Uterus (tissue), 2 donors: ENCODE results near the gene STT3B.

Source experiments
- POLR2A ChIP-seq, 2 donors: fragments of 450-650 bp; IDR thresholded peaks; one replicate each; pipeline ENCODE4 v1.6.1; 2016; ENCODE audit warnings: antibody characterized with exemption in 2 of 2, mild to moderate bottlenecking in 1 of 2, moderate library complexity in 1 of 2
- TF ChIP-seq, protein P1 (sequence below), 4 experiments: fragments of 200-600 bp in 2 of 4; fragments of 450-650 bp in 2 of 4; sonication (generic) in 2 of 4; IDR thresholded peaks; one replicate each; pipeline ENCODE4 v1.5.1; 2016 to 2019; ENCODE audit warnings: antibody characterized with exemption in 4 of 4, mild to moderate bottlenecking in 2 of 4, moderate library complexity in 1 of 4

DNA sequence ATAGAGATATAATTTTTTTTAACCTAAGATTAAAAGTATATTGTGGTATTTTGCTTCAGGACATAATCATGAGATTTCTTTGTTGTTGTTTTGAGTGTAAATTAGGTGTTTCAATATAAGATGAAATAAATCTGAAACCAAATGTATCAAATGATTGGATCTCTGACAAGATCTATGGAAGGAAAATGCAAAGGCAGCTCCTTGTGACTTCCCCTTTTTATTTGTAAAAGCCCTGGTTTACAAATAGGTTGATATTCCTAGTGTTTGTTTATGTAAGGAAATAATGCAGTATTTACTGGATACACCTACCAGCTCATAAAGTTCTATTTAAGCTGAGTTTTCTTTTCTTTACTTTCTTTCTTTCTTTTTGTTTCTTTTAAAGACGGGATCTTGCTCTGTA, 35.9 kb downstream of the STT3B start:
- TF ChIP-seq, protein P1, sequence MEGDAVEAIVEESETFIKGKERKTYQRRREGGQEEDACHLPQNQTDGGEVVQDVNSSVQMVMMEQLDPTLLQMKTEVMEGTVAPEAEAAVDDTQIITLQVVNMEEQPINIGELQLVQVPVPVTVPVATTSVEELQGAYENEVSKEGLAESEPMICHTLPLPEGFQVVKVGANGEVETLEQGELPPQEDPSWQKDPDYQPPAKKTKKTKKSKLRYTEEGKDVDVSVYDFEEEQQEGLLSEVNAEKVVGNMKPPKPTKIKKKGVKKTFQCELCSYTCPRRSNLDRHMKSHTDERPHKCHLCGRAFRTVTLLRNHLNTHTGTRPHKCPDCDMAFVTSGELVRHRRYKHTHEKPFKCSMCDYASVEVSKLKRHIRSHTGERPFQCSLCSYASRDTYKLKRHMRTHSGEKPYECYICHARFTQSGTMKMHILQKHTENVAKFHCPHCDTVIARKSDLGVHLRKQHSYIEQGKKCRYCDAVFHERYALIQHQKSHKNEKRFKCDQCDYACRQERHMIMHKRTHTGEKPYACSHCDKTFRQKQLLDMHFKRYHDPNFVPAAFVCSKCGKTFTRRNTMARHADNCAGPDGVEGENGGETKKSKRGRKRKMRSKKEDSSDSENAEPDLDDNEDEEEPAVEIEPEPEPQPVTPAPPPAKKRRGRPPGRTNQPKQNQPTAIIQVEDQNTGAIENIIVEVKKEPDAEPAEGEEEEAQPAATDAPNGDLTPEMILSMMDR (IDR thresholded peaks at IDR 0.05), result no peak
- TF ChIP-seq POLR2A (IDR thresholded peaks at IDR 0.05), result no peak
